Memory B cell (primary cell): ENCODE results near the gene RPL11.
"Not testable (repeated sequence)": the region's sequence is repeated elsewhere in the genome, so short reads cannot be mapped to it uniquely, and the experiment has no call there.

Experiments used
- ATAC-seq: fragments of 150-1000 bp; cut with Tn5 transposase; 2 replicates; pipeline ENCODE4 v1.10.0; 2021; ENCODE audit warnings: low read depth, mild to moderate bottlenecking, moderate library complexity
- DNase-seq, 2 donors: peaks; one replicate each; pipeline ENCODE4 v3.0.0; 2022; ENCODE audit warnings: low spot score in 2 of 2
- H3K27ac Mint-ChIP-seq: one replicate; pipeline ENCODE4 v1.8.0; 2022; ENCODE audit warnings: mild to moderate bottlenecking, moderate library complexity, mixed read lengths
- H3K27me3 Mint-ChIP-seq: one replicate; pipeline ENCODE4 v1.8.0; 2022; ENCODE audit warnings: mixed read lengths
- H3K36me3 Mint-ChIP-seq: one replicate; pipeline ENCODE4 v1.8.0; 2022; ENCODE audit warnings: mild to moderate bottlenecking, mixed read lengths
- H3K4me1 Mint-ChIP-seq: one replicate; pipeline ENCODE4 v1.8.0; 2022; ENCODE audit warnings: mixed read lengths
- H3K4me3 Mint-ChIP-seq: one replicate; pipeline ENCODE4 v1.8.0; 2022; ENCODE audit warnings: mild to moderate bottlenecking, moderate library complexity, mixed read lengths
- H3K9me3 Mint-ChIP-seq: one replicate; pipeline ENCODE4 v1.8.0; 2022; ENCODE audit warnings: mixed read lengths

The RPL11 gene

DNA sequence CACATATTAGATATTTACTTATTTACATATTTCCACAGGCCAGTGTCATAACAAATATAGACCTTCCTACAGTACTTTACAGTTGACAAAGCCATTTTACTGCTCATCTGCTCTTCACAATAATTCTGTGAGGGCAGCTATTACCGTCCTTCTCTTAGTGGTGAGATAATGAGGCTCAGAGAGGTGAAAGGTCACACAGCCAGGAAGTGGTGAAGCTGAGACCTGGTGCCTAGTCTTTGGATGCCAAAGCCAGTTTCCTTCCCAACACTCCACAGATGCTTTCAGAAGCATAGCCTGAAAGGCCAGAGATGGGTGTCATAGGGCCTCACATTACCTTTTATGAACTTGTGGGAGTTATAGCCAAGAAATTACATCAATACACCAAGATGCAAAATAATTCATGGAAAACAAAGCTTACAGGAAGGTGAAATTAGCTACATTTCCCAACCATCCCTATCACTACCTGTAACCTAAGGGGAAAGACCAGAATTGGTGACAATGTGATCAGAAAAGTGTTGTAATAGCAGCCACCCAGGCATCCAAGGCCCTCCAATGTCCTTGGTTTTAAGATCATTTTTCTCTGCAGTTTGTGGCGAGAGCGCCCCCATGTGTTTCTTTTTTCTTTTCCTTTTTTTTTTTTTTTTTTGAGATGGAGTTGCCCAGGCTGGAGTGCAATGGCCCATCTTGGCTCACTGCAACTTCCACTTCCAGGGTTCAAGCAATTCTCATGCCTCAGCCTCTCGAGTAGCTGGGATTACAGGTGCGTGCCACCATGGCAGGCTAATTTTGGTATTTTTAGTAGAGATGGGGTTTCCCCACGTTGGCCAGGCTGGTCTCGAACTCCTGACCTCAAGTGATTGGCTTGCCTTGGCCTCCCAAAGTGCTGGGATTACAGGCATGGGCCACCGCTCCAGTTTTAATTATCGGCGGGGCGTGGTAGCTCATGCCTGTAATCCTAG is 26.5 kb upstream of the RPL11 start:
- peaks cover 5% of the 10 kb centered on the region for H3K27me3 Mint-ChIP-seq
- ATAC-seq: peak; percentile 17

DNA sequence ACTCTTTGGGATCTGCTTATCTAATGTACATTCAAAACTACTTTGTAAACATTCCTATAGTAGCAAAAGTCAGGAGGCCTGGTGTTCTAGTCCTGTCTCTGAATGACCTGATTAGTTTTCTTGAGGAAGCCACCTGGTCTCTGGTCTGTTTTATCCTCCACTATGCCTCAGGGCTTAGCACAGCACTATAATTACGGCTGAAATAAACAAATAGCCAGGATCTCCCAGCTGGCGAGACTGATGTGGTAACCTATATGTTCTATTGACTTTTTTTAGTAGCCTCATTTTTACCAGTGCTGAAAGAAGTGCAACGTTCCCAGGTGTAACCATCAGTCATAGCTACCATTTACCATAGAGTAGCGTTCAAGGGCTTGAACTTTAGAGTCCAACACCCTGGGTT is 24.2 kb upstream of the RPL11 start:
- H3K27me3 Mint-ChIP-seq: peaks cover 7% of the 10 kb centered on the region
- peaks cover 2% of the 10 kb centered on the region for H3K4me1 Mint-ChIP-seq
- peaks cover 1% of the 10 kb centered on the region for H3K9me3 Mint-ChIP-seq
- DNase-seq: no peak
- H3K27ac Mint-ChIP-seq: no peak overlapping the region
- no peak overlapping the region for H3K4me3 Mint-ChIP-seq
- ATAC-seq: no peak
- peaks cover 2% of the 10 kb centered on the region for H3K36me3 Mint-ChIP-seq

More for the DNA sequence above, 26.5 kb upstream of the RPL11 start:
- no peak overlapping the region for H3K4me3 Mint-ChIP-seq
- H3K27ac Mint-ChIP-seq: no peak overlapping the region
- peaks cover 1% of the 10 kb centered on the region for H3K9me3 Mint-ChIP-seq
- H3K4me1 Mint-ChIP-seq: peaks cover 2% of the 10 kb centered on the region
- peaks cover 2% of the 10 kb centered on the region for H3K36me3 Mint-ChIP-seq
- DNase-seq: peak in 1 of 2 donors; percentile 11

DNA sequence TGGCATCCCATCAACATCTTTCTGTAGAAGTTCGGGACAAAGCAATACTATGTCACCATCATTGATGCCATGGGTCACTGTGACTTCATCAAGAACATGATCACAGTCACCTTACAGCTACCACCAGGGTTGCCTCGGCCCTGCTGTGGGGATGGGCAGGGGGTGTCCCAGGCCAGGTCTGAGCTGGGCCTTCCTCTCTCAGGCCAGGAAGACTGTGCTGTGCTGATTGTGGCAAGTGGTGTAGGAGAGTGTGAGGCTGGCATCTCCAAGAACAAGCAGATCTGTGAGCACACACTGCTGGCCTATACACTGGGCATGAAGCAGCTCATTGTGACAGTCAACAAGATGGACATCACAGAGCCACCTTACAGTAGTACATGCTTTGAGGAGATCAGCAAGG is 20.9 kb upstream of the RPL11 start:
- no peak for DNase-seq
- no peaks in the 10 kb centered on the region for H3K4me1 Mint-ChIP-seq
- H3K9me3 Mint-ChIP-seq: peaks cover 3% of the 10 kb centered on the region
- ATAC-seq: no peak
- no peak overlapping the region for H3K27ac Mint-ChIP-seq
- peaks cover 4% of the 10 kb centered on the region for H3K27me3 Mint-ChIP-seq
- no peak overlapping the region for H3K4me3 Mint-ChIP-seq
- H3K36me3 Mint-ChIP-seq: peaks cover 2% of the 10 kb centered on the region

DNA sequence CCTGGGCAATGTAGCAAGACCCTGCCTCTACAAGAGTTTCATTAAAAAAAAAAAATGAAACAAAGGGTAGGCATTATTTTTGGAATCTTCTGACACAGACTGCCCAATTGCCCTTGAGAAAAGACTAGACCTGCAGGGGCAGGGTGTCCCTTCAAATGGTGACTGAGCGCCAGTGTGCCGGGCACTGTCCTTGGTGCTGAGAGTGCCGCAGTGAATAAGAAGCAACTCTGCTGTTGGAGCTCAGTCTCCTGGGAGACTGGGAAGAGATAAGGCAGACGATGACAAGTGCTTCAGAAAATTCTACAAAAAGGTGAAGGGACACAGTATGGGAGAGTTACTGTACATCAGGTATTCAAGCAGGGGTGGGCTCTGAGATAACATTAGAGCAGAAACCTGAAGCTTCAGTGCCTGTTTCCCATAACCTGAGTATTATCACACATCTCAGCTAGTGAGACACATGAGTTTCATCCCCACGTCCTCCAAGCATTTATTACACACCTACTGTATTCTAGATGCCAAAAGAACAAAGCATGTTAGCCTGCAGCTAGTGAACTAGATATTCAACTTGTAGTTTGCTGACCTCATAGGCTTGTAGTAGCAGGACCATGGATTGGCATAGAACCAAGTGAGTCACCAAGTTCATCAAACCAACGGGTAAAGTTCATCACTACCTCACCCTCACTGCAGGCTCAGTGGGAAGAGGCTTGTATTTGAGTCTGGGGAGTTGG is 18.4 kb upstream of the RPL11 start:
- H3K9me3 Mint-ChIP-seq: peaks cover 3% of the 10 kb centered on the region
- H3K27me3 Mint-ChIP-seq: peaks cover 9% of the 10 kb centered on the region
- DNase-seq: no peak
- no peak overlapping the region for H3K4me3 Mint-ChIP-seq
- H3K36me3 Mint-ChIP-seq: peaks cover 2% of the 10 kb centered on the region
- H3K4me1 Mint-ChIP-seq: no peaks in the 10 kb centered on the region
- no peak for ATAC-seq
- no peak overlapping the region for H3K27ac Mint-ChIP-seq

DNA sequence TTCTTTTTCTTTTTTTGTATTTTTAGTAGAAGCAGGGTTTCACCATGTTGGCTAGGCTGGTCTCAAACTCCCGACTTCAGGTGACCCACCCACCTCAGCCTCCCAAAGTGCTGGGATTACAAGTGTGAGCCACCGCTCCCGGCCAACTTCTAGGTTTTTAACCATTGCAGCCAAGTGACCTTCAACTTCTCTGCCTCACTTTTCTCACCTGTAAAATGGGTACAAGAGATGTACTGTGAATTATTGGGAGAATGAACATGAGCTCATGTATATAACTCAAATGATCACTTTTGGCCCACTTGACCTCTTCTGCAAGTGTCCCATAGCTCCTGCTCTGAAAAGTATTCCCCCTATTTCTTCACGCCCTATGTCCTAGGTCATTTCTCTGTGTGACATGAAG is 11.8 kb upstream of the RPL11 start:
- H3K4me3 Mint-ChIP-seq: no peak overlapping the region
- H3K4me1 Mint-ChIP-seq: no peaks in the 10 kb centered on the region
- no peak for DNase-seq
- no peaks in the 10 kb centered on the region for H3K36me3 Mint-ChIP-seq
- H3K9me3 Mint-ChIP-seq: peaks cover under 1% of the 10 kb centered on the region
- no peak overlapping the region for H3K27ac Mint-ChIP-seq
- peaks cover 13% of the 10 kb centered on the region for H3K27me3 Mint-ChIP-seq
- no peak for ATAC-seq

DNA sequence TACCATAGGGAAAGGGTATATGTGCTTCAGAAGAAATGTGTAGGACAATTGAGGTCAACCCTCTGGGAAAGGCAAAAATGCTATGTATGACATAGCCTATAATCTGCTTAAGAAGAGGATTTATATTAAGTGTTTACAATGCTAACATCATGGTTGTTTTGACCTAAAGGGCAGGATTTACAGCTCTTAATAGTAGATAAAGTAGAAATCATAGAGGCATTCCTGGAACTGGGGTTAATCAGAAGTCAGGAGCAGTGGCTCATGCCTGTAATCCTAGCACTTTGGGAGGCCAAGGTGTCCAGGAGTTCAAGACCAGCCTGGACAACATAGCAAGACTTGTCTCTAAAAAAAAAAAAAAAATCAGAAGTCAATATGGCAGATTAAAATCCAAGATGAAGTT is 8.7 kb upstream of the RPL11 start:
- H3K27ac Mint-ChIP-seq: no peak overlapping the region
- DNase-seq (no peak), ATAC-seq (no peak)
- H3K4me3 Mint-ChIP-seq: no peak overlapping the region
- H3K27me3 Mint-ChIP-seq: peaks cover 9% of the 10 kb centered on the region
- H3K36me3 Mint-ChIP-seq: no peaks in the 10 kb centered on the region
- no peaks in the 10 kb centered on the region for H3K9me3 Mint-ChIP-seq
- H3K4me1 Mint-ChIP-seq: no peaks in the 10 kb centered on the region

GRCh38 chr1:23684415-23684814 is 7.2 kb upstream of the RPL11 start:
- H3K4me1 Mint-ChIP-seq: no peaks in the 10 kb centered on the region
- ATAC-seq: no peak
- no peaks in the 10 kb centered on the region for H3K36me3 Mint-ChIP-seq
- H3K27me3 Mint-ChIP-seq: peaks cover 9% of the 10 kb centered on the region
- no peak for DNase-seq
- H3K4me3 Mint-ChIP-seq: no peak overlapping the region
- no peaks in the 10 kb centered on the region for H3K9me3 Mint-ChIP-seq
- H3K27ac Mint-ChIP-seq: no peak overlapping the region

DNA sequence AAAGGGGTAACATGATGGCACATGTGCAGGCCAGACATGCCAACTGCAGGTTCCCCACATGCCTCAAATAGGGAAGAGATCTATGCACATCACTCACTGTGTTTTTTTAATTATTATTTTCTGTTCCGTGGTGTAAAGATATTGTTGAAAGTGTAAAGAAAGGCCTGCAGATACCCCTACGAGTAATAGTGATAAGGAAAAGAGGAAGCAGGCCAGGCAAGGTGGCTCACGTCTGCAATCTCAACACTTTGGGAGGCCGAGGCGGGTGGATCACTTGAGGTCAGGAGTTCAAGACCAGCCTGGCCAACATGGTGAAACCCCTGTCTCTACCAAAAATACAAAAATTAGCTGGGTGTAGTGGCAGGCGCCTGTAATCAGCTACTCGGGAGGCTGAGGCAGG is 6.4 kb upstream of the RPL11 start:
- H3K27ac Mint-ChIP-seq, H3K4me1 Mint-ChIP-seq, H3K27me3 Mint-ChIP-seq, H3K4me3 Mint-ChIP-seq, H3K9me3 Mint-ChIP-seq, DNase-seq, H3K36me3 Mint-ChIP-seq, ATAC-seq: not testable (repeated sequence)

- not testable (repeated sequence) for H3K36me3 Mint-ChIP-seq, H3K4me3 Mint-ChIP-seq, H3K27ac Mint-ChIP-seq, H3K27me3 Mint-ChIP-seq, ATAC-seq, DNase-seq, H3K4me1 Mint-ChIP-seq, H3K9me3 Mint-ChIP-seq
Measured at GRCh38 chr1:23687680-23688079, 3.9 kb upstream of the RPL11 start.

DNA sequence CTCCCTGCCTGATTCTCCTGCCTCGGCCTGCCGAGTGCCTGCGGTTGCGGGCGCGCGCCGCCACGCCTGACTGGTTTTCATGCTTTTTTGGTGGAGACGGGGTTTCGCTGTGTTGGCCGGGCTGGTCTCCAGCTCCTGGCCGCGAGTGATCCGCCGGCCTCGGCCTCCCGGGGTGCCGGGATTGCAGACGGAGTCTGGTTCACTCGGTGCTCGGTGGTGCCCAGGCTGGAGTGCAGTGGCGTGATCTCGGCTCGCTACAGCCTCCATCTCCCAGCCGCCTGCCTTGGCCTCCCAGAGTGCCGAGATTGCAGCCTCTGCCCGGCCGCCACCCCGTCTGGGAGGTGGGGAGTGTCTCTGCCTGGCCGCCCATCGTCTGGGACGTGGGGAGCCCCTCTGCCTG is 3.3 kb upstream of the RPL11 start:
- not testable (repeated sequence) for ATAC-seq, H3K9me3 Mint-ChIP-seq, H3K27me3 Mint-ChIP-seq, H3K27ac Mint-ChIP-seq, H3K4me3 Mint-ChIP-seq, H3K36me3 Mint-ChIP-seq, DNase-seq
- H3K4me1 Mint-ChIP-seq: peaks cover 11% of the 10 kb centered on the region

DNA sequence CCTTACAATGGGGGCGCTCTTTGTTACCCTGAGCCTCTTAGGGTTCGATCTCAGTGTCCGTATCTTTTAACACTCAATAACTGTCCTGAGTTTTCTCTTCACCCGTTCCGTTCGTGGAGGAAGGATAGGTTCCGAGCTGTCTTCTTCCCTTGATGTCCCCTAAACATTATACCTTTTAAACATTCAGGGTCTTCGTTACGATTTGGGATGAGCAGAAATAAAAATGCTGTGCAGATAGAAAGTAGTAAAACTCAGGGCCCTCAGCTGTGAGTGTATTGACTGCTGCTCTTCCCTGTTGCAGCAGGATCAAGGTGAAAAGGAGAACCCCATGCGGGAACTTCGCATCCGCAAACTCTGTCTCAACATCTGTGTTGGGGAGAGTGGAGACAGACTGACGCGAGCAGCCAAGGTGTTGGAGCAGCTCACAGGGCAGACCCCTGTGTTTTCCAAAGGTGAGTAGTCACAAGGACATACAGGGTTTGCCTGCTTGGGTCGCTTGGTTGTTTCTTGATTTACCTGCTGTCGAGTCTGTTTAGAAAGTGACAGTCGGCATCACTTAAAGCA is 784 bp downstream of the RPL11 start:
- DNase-seq: peak; percentile 7 to 19
- peak overlapping the region; percentile 96 for H3K4me3 Mint-ChIP-seq
- no peak for ATAC-seq
- H3K36me3 Mint-ChIP-seq: peaks cover 31% of the 10 kb centered on the region
- H3K27me3 Mint-ChIP-seq: no peaks in the 10 kb centered on the region
- H3K9me3 Mint-ChIP-seq: no peaks in the 10 kb centered on the region
- peaks cover 37% of the 10 kb centered on the region for H3K4me1 Mint-ChIP-seq
- peak overlapping the region; percentile 89 for H3K27ac Mint-ChIP-seq

- no peak for ATAC-seq
- Mint-ChIP-seq H3K9me3 (no peaks in the 10 kb centered on the region), H3K27ac (peak overlapping the region; percentile 89), H3K4me1 (peaks cover 37% of the 10 kb centered on the region), H3K36me3 (peaks cover 31% of the 10 kb centered on the region), H3K27me3 (no peaks in the 10 kb centered on the region), H3K4me3 (peak overlapping the region; percentile 41)
- DNase-seq: no peak
Measured at GRCh38 chr1:23693599-23693998, 2.0 kb downstream of the RPL11 start.

DNA sequence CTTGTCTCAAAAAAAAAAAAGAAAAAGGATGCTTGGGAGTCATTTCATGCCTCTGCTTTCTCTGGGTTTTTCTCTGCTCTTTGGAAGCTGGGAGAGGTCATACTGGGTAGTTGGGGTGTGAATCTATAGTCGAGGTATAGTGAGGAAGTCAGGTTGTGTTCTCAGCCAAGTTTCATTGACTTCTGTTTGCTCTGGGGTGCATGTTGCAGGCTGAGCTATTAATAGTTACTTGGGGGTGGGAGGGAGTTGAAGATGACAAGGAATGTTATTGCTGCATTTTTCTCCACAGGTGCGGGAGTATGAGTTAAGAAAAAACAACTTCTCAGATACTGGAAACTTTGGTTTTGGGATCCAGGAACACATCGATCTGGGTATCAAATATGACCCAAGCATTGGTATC is 2.8 kb downstream of the RPL11 start:
- peak overlapping the region; percentile 3 for H3K4me3 Mint-ChIP-seq
- H3K4me1 Mint-ChIP-seq: peaks cover 37% of the 10 kb centered on the region
- ATAC-seq: no peak
- no peak for DNase-seq
- no peaks in the 10 kb centered on the region for H3K27me3 Mint-ChIP-seq
- H3K36me3 Mint-ChIP-seq: peaks cover 31% of the 10 kb centered on the region
- no peaks in the 10 kb centered on the region for H3K9me3 Mint-ChIP-seq
- H3K27ac Mint-ChIP-seq: peak overlapping the region; percentile 89

DNA sequence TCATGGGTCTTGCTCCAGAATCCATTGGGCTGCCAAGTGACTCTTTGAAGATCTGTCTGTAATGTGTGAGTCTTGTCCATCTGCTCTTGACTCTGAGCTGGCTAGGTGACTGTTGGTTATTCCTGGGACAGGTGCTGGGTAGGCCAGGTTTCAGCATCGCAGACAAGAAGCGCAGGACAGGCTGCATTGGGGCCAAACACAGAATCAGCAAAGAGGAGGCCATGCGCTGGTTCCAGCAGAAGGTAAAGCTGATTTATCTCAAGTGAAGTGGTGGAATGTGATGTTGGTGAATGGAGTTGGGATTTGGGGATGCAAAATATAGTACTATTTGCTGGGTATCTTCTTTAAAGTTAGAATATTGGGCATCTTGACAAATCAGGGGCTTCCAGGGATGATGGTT is 4.1 kb downstream of the RPL11 start:
- Mint-ChIP-seq H3K27ac (peak overlapping the region; percentile 29), H3K36me3 (peaks cover 38% of the 10 kb centered on the region), H3K9me3 (no peaks in the 10 kb centered on the region), H3K4me3 (no peak overlapping the region), H3K4me1 (peaks cover 41% of the 10 kb centered on the region), H3K27me3 (no peaks in the 10 kb centered on the region)
- ATAC-seq: no peak
- DNase-seq: no peak
